GM18858 (cell line): Measurements from ENCODE around the gene RNF180.
"Not testable (repeated sequence)": the region's sequence is repeated elsewhere in the genome, so short reads cannot be mapped to it uniquely, and the experiment has no call there.

Experiments
- ATAC-seq: cut with Tn5 transposase; IDR thresholded peaks from one replicate; pipeline ENCODE4 v1.9.1; 2021; ENCODE audit not compliant: unreplicated experiment

Gene RNF180

DNA sequence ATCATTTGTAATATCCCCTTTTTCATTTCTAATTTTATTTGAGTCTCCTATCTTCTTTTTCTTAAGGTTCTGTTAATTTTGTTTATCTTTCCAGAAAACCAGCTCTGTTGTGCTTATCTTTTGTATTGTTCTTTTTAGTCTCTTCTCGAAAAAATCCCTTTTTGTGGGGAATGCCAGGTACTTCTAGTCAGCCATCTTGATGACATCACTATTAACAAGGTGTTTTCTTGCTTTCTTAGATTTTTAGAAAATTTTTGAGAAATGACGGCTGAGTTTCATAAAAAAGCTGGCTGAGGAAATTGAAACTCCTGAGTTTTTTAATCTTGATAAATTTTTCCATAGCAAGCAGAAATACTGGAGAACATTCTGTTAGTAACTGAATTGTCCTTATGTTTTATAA, 10.7 kb downstream of the RNF180 start:
- no peak for ATAC-seq

DNA sequence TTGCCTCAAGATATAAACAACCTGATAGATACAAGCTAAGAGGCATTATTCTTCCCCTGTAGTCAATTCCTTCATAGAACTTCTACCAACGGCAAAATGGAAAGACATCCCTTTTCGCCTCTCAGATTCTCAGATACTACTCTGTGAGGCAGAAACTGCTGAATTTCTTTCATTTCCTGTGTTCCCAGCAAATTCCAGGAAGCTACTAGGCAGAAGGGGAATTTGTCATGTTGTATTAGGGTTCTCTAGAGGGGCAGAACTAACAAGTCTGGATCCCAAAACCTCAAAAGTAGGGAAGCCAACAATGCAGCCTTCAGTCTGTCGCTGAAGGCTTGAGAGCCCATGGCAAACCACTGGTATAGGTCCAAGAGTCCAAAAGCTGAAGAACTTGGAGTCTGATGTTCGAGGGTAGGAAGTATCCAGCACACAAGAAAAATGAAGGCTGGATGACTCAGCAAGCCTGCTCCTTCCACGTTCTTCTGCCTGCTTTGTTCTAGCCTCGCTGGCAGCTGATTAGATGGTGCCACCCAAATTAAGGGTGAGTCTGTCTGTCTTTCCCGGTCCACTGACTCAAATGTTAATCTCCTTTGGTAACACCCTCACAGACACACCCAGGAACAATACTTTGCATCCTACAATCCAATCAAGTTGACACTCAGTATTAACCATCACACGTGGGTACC, 15.2 kb downstream of the RNF180 start:
- no peak for ATAC-seq

DNA sequence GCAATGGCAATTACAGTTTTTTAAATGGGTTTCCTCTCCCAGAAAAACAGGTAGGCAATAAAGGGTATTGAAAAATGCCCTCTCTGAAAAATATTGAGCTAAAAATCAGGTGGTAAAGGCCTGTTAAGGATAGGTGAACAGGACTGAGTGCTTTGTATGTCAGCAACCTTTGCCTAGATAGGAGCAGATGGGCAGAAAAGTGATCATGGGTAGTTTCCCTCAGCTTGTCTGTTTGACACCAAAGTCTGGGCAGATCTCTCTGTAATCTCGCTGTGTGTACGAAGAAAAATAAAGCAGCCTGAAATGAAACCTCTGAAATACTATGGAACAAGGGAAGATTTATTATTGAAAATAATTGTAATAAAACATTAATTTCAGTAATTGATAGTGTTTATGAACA, 15.8 kb downstream of the RNF180 start:
- no peak for ATAC-seq

DNA sequence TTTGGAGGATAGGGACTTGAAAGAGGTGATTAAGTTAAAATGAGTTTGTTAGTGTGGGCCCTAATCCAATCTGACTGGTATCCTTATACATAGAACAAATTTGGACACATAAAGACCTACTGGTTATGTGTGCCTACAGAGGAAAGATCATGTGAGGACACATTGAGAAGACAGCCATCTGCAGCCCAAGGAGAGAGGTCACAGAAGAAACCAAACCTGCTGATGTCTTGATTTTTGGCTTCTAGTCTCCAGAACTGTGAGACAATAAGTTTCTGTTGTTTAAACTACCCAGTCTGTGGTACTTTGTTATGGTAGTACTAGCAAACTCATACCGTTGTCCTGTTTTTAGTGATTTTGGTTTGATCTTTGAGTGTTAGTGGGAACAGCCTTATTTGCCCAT, 18.3 kb downstream of the RNF180 start:
- ATAC-seq, result no peak

DNA sequence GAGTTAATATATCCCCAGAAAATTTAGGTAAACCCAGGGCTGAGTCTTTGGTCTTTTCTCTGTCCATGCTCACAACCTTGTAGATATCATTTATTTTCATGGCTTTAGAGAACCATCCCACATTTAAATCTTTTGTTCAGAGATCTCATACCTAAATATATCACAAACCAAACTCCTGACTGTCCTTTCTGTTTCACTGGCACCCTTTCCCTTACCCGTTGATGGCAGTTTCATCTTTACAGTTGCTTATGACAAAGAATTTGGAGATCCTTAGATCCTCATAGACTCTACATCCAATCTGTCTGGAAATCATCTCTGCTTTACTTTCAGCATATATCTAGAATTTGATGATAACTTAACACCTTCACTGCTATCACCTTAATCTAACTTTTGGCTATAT, 19.2 kb downstream of the RNF180 start:
- ATAC-seq, result no peak

DNA sequence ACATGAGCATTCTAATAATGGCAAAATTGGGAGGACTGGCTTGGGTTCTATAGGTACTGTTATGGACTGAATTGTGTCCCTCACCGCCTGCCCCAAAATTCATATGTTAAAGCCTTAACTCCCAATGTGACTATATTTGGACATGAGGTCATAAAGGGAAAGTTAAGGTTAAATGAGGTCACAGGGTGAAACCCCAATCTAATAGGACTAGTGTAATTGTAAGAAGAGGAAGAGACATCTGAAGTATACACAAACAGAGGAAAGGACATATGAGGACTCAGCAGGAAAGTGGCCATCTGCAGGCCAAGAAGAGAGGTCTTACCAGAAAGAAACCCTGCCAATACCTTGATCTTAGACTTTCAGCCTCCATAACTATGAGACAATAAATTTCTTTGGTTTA, 23.1 kb downstream of the RNF180 start:
- no peak for ATAC-seq

DNA sequence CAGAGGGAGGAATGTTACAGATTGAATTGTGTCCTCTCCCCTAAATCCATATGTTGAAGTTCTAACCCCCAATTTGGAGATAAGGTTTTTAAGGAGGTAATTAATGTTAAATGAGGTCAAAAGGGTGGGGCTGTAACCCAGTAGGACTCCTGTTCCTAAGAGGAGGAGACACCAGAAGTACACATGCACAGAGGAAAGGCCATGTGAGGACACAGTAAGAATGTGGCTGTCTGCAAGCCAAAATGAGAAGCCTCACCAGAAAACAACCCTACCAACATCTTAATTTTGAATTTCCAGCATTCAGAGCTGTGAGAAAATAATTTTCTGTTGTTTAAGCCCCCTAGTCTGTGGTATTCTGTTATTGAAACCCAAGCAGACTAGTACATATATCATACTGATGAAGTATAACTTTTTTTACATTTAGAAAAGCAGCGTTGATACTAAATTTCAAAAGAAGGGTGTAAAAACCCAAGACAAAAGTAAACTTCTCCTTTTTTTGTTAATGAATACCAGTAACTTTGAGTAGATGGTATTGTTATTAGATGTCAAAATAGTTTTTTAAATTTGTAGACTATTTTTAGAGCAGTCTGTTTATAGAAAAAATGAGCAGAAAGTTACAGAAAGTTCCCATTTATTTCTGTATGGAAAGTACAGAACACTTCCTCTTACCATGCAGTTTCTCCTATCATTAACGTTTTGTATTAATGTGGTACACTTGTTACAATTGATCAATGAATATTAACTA, 25.1 kb downstream of the RNF180 start:
- no peak for ATAC-seq

DNA sequence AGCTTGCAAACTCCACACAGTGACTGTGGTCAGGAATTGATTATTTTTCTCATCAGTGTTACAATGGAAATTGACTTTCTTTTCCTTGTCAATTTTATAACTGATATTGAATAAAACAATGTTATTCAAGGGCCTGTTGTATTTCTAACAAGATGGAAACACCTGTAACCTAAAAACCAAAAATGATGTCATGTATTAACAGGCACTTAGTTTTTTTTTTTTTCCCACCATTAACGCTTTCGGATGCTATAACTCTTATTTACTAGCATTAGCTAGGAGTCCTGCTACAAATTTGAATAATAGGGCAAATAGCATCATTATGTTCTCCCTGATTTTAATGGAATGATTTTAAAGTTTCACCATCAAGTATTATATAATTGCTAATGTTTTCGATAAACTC, 30.3 kb downstream of the RNF180 start:
- ATAC-seq, result no peak

DNA sequence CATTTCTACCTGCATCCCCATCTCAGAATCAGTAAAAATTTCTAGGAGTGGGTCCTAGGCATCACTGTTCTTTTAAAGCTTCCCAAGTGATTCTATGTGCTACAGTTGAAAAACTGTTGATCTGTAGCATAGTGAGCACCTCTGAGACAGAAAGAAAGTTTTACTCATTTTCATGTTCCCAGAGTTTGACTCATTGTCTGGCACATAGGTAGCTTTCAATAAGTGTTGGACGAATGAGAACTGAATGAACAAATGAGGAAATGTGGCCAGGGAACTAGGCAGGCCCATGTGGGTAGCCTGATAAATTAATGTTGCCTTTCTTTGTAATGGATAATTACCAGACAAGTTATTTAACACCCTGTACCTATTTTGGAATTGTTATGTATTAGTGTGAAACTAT, 33.8 kb downstream of the RNF180 start:
- no peak for ATAC-seq

DNA sequence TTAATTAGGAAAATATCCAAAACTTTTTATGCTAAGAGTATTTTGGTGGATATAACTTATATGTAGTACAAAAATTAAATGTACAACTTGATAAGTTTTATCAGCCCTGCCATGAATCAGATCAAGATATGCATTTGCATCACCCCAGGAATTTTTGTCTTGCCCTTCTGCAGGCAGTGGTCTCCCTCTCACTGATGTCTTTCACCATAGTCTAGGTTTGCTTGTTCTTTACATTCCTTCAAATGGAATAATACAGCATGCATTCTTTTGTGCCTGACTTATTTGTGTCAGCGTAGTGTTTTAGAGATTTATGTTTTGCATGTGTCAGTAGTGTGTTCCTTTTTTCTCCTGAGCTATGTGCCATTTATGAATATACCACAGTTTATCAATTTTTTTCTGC, 36.4 kb downstream of the RNF180 start:
- ATAC-seq, result no peak

DNA sequence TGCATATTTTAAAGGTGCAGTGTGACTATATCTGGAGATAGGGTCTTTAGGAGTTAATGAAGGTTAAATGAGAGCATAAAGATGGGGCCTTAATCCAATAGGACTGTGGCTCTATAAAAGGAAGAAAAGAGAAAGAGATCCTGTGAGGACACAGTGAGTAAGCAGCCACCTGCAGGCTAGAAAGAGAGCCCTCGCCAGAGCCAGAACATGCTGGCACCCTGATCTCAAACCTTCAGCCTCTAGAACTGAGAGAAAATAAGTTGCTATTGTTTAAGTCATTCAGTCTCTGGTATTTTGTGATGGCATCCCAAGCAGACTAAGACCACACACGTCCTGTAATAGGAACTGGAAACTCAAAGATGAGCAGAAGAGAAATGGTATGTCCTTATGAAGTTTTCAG, 41.0 kb downstream of the RNF180 start:
- ATAC-seq, result no peak

DNA sequence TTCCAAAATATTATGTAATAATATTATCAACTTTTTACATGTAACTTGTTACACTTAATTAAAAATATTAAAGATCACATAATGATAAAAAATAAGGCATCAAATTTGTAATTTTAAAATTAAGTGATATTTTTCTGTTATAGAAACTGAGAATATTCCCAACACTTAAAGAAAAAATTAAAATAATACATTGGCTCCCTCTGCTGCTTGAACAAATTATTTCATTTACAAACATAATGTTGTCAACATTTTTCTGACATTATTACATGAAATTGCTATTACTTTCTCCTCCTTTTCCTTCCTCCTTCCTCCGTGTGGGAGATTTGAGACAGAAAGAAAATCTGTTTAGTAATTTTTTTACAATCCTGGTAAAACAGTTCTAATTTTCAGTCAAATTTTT, 42.3 kb downstream of the RNF180 start:
- ATAC-seq, result no peak

DNA sequence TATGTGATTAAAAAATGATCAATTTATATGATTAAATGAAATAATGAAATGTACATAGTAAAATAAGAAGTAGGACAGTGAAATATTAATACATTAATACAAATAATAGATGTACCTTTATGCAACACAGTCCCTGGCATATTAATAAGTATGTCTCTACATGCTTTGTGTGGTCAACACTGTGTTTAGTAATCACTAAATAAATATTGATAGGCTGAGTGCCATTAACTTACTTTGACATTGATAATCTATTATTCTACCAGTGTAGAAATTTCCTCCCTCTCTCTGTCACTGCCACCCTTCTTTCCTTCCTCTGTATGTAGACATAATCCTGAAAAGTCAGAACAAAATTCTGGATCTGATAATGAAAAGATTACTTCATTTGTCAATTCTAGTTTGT, 43.7 kb downstream of the RNF180 start:
- no peak for ATAC-seq

DNA sequence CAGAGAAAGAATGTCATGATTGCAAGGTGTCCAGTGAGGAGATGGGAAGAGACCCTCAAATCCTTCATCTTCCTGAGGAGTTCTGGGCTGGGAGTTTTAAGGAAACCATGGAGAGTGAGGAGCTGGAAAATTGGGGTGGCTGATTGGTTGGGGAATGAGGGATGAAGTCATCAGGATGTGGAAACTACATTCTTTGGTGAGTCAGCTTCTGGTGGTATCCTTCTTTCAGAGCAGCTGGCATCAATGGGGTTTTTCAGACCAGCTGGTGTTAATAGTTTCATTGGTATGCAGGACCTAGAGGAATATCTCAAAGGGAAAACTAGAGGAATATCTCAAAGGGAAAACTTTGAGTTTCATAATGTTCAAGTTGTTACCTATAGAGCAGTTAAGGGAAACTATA, 45.2 kb downstream of the RNF180 start:
- no peak for ATAC-seq

DNA sequence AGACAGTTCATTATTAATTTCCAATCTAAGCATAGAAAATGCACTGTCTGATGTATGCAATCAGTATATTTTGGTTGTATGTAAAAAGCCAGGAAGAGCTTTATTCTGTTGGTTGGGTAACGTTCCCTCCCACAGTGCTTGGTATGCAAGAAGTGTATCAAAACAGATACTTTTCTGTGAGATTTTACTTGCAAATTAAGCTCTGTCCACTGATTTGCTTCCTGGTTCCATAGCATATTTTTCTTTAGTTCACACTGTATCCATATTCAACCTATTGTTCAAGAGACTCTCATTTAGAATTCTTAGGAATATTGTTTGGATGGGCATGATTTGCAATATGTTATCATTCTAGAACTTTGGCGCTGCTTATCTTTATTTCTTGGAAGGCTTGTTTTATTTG, 47.4 kb downstream of the RNF180 start:
- no peak for ATAC-seq

DNA sequence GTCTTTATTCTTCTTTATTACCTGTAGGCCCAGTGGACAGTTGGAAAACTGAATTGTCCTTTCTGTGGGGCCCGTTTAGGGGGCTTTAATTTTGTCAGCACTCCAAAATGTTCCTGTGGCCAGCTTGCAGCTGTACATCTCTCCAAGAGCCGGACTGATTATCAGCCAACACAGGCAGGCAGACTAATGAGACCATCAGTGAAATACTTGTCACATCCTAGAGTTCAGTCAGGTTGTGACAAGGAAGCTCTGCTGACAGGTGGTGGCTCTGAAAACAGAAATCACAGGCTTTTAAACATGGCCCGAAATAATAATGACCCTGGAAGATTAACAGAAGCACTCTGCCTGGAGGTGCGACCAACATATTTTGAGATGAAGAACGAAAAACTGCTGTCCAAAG, 47.9 kb downstream of the RNF180 start:
- ATAC-seq, result no peak

DNA sequence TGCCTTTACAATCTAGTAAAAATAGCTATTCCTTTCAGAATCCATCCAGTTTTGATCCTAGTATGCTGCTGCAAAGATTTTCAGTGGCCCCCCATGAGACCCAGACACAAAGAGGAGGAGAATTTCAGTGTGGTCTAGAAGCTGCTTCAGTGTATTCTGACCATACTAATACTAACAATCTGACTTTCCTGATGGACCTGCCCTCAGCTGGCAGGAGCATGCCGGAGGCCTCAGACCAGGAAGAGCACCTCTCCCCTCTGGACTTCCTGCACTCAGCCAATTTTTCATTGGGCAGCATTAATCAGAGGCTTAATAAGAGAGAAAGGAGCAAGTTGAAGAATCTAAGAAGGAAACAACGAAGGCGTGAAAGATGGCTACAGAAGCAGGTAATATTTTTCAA, 48.5 kb downstream of the RNF180 start:
- no peak for ATAC-seq

DNA sequence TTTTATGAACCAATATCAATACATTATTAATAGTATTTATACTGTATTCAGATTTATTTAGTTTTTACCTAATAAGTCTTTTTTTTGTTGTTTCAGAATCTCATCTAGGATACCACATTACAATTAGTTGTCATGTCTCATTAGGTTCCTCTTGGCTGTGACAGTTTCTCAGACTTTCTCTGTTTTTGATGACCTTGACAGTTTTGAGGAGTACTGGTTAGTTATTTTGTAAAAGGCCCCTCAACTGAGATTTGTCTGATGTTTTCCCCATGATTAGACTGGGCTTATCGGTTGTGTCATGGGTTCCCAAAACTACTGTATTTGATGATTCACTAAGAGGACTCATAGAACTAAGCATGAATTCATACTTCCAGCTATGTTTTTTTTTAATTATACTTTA, 56.3 kb downstream of the RNF180 start:
- no peak for ATAC-seq

DNA sequence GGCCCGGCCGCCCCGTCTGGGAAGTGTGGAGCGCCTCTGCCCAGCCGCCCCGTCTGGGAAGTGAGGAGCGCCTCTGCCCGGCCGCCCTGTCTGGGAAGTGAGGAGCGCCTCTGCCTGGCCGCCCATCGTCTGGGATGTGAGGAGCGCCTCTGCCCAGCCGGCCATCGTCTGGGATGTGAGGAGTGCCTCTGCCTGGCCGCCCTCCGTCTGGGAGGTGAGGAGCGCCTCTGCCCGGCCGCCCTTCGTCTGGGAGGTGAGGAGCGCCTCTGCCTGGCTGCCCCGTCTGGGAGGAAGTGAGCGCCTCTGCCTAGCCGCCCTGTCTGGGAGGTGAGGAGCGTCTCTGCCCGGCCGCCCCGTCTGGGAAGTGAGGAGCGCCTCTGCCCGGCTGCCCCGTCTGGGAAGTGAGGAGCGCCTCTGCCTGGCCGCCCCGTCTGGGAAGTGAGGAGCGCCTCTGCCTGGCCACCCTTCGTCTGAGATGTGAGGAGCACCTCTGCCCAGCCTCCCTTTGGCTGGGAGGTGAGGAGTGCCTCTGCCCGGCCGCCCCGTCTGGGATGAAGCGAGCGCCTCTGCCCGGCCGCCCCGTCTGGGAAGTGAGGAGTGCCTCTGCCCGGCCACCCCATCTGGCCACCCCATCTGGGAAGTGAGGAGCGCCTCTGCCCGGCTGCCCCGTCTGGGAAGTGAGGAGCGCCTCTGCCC, 59.8 kb downstream of the RNF180 start:
- not testable (repeated sequence) for ATAC-seq

DNA sequence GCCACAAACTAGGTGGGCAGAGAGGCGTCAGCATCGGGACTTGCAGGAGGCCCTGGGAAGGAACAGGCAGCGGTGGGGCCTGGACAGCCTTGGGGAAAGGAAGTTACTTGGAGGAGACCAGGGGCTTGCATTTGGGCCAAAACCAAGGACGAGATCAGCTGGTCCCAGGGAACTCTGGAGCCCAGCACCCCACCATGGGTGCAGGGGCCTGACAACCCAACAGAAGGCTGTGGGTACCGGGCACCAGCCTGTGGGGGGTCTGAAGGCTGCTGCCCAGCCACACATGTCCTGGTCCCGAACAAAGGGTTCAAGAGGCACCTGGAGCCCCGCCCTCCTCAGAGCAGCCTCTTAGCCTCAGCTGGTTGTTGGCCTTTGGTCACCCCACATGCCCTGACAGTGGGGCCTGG, 61.5 kb downstream of the RNF180 start:
- ATAC-seq, result not testable (repeated sequence)

DNA sequence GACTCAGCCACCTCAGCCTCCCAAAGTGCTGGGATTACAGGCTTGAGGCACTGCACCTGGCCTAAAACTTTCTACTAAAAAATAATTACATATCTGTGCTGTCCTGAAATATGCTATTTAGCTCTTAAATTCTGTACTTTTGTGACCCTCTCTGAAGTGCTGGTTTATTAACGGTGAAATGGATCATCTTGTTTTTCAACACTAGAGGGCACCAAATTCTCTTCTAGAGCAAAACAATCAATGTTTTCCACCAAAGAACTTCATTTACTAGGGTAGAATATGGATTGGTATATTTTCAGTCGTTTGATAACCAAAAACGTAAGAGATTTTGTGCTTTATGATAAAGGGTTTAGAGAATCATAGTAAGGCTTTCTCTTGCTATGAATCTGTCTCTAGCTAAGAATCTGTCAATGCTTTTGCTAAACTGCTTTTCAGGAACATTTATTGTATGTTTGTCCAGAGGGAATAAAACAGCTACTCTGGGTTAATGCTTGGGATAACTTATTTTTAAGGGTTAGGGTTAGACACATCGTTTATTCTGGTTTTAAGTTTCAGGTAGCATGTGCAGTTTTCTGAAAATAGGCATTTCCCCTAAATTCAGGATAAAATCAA, 63.6 kb downstream of the RNF180 start:
- peak; percentile 68 for ATAC-seq

DNA sequence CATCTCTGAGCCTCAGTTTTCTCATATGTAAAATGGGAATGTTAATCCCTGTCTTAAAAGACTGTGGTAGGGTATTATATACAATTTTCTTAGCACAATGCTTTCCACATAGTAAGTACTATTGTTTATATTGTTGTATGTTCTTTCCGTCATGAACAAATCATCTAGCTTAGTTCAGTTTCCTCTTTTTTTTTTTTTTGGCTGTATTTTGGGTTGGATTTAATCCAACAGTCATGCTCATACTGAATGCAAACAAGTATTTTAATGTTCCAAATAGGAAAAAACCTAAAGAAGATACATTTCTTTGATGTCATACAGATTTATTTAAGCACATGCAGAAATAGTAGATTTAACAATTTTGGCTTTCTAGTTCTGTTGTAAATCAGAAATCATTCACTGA, 95.1 kb downstream of the RNF180 start:
- no peak for ATAC-seq
